K562 (cell line): ENCODE data around the gene PACRG.

Source experiments
- ARID2 ChIP-seq: fragments of 450-650 bp; IDR thresholded peaks from 2 replicates; pipeline ENCODE4 v1.6.1; 2017; ENCODE audit warnings: antibody characterized with exemption, mild to moderate bottlenecking
- ATF2 ChIP-seq: sonication (generic); formaldehyde crosslinking; IDR thresholded peaks from 2 replicates; pipeline ENCODE4 v1.8.1; 2022; ENCODE audit warnings: missing genetic modification reagents
- CHAMP1 ChIP-seq: fragments of 450-650 bp; IDR thresholded peaks from 2 replicates; pipeline ENCODE4 v1.6.1; 2016; ENCODE audit warnings: mild to moderate bottlenecking
- CHD2 ChIP-seq: IDR thresholded peaks from 2 replicates; pipeline ENCODE4 v1.6.1; 2011; ENCODE audit warnings: low read depth, low read length
- GTF2F1 ChIP-seq: IDR thresholded peaks from 2 replicates; pipeline ENCODE4 v1.6.1; 2011; ENCODE audit warnings: low read depth, low read length, improper control_type of control experiment
- KDM4B ChIP-seq, 2 experiments: fragments of 450-650 bp in 1 of 2; sonication (generic) in 1 of 2; IDR thresholded peaks; 2 replicates each; pipeline ENCODE4 v1.6.1; 2016 to 2017; ENCODE audit warnings: borderline replicate concordance in 2 of 2, antibody characterized with exemption in 1 of 2, low read depth in 1 of 2, mild to moderate bottlenecking in 1 of 2
- ZNF551 ChIP-seq: fragments of 250-450 bp; sonication (Bioruptor Pico); IDR thresholded peaks from 2 replicates; pipeline ENCODE4 v1.5.0; 2021; ENCODE audit warnings: mild to moderate bottlenecking, moderate library complexity

GRCh38 chr6:163344411-163344810 lies 616.6 kb downstream of the PACRG start:
- TF ChIP-seq GTF2F1 = no peak
- TF ChIP-seq ZNF551 (CRISPR knock-in tag) = no peak
- TF ChIP-seq CHD2 = no peak
- TF ChIP-seq KDM4B (IDR thresholded peaks at IDR 0.05; ENCODE audit: borderline replicate concordance in 2 of 2, low read depth in 1 of 2) = no peak
- TF ChIP-seq CHAMP1 = no peak
- no peak for TF ChIP-seq ATF2 (CRISPR knock-in tag)
- no peak for TF ChIP-seq ARID2
